Globus pallidus (tissue), 1 donor: ENCODE measurements around the gene RCBTB1.
"Not testable (repeated sequence)": the region's sequence is repeated elsewhere in the genome, so short reads cannot be mapped to it uniquely, and the experiment has no call there.

Experiments used
- DNase-seq: peaks from one replicate; pipeline ENCODE4 v3.0.0-alpha.2; 2015; ENCODE audit warnings: low spot score

Gene RCBTB1

DNA sequence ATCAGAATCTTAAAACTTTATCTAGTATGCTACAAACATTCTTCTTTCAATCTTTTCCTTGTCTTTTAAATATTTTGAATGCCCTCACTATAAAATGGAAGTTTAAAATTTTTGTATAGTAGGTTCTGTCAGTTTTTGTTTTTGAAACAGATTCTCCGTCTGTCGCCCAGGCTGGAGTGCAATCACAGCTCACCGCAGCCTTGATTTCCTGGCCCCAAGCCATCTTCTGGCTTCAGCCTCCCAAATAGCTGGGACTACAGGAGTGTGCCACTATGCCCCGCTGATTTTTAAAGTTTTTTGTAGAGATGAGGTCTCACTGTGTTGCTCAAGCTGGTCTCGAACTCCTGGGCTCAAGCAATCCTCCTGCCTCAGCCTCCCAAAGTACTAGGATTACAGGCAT lies 68.9 kb downstream of the RCBTB1 start:
- DNase-seq: no peak

- no peak for DNase-seq
Observed at GRCh38 chr13:49512578-49512977, 72.8 kb downstream of the RCBTB1 start.

- no peak for DNase-seq
Observed at GRCh38 chr13:49503951-49504350, 81.4 kb downstream of the RCBTB1 start.

DNA sequence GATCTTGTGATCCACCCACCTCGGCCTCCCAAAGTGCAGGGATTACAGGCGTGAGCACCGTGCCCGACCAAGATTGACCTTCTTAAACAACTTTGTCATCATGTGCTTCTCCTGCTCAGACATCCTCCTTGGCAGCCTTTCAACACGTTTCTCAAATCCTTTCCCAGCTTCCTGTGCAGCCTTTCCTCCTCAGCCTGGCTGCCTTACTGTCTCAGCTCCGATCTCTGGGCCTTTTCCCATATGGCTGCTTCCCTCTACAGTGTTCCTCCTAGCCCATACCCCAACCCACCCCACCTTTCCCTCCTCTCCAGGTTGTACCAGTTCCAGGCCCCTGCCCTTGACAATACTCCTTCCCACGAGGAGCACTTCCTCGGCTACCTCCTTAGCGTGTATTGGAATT lies 82.4 kb downstream of the RCBTB1 start:
- DNase-seq: no peak

GRCh38 chr13:49499889-49500660 lies 85.3 kb downstream of the RCBTB1 start:
- no peak for DNase-seq

- no peak for DNase-seq
Observed at GRCh38 chr13:49498206-49498605, 87.2 kb downstream of the RCBTB1 start.

- no peak for DNase-seq
Observed at GRCh38 chr13:49497272-49497671, 88.1 kb downstream of the RCBTB1 start.

GRCh38 chr13:49496837-49497236 lies 88.5 kb downstream of the RCBTB1 start:
- DNase-seq: not testable (repeated sequence)

DNA sequence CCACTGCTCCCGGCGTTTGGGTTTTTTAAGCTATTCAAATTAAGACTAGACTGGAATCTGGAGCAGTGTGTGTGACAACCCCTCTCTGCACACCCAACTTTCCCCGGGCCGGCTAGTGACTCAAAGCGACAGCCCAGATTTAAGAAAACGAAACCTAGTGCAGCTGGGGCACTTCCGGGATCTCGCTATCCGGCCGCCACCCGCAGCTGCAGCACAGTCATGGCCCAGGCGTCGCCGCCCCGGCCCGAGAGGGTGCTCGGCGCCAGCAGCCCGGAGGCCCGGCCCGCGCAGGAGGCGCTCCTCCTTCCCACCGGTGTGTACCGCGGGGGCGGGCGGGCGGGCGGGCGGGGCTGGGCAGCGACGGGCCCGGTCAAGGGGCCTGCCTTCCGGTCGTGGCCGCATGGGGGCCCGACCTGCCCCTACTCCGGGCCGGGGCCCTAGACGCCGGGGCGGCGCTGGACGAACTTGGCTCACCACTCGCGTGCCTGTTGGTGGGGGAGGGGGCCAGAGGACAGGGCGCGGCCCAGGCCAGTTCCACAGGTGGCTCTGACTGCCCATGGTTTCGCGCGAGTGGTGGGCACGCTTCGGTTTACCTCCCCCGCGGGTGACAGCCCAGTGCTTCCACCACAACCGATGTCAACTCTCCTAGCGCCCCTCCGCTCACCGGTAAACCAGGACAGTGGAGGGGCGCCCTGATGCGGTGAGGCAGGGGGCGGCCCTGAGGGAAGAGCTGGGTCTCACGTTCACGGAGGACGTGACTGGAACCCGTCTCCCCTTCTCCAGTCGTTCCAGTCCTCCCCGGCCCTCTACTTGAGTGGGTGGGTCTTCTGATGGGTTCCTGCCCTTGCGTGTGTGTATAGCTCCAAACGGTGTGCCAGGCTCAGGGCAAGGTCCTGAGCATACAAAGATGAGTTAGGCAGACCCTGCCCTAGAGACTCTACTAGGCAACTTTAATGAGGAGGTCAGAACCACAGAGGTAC lies 89.3 kb downstream of the RCBTB1 start, which contains the start of gene PHF11:
Gene PHF11 (plus strand): TSS at position 171 of the 980 bp plus-strand sequence. CDS start 49 bp downstream, at position 220.
- DNase-seq: peak; percentile 73

DNA sequence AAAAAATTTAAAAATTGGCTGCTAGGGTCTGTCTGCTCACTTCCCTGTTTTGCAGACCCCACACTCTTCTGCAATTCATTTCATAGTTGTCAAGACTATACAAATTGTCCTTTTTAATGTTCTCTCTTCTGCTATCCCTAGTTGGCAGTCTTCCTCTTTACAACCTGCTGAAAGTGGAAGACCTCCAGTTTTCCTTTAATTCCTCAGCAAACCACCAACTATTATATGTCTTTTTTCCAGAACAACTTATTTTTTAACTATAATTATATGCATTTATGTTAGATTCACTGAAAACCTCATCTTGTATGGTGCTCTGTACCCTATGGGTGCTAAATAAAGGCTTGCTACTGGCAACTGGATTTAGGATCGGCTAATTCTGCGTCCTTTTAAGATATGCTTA lies 90.7 kb downstream of the RCBTB1 start:
- DNase-seq: no peak

DNA sequence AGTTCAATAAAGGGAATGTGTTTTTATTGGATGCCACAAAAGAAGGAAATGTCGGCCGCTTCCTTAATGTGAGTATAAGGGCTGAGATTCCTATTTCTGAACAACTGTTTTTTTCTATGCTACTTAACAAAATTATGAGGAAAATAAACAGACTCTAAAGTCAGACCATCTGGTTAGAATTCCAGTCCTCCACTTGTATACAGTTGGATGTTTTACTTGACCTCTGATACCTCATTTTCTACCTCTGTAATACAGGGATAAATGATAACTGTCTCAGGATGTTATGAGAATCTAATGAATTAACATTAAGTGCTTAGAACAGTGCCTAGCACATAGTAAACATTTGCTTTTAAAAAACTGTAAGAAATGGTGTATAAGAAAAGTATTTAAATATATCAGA lies 96.8 kb downstream of the RCBTB1 start:
- DNase-seq: no peak
